Stimulated activated naive CD8-positive, alpha-beta T cell treated with anti-CD3 and anti-CD28 coated beads, Interleukin-15, Interleukin-2, amounts not matched to agents 100 U/mL and 50 U/mL, for 24 hours (primary cell): ENCODE measurements around the gene ABHD3.
A peak's percentile ranks its signal among the peaks of the same experiment; 100 is the strongest.
"Not testable (repeated sequence)": the region's sequence is repeated elsewhere in the genome, so short reads cannot be mapped to it uniquely, and the experiment has no call there.

Source experiments
- ATAC-seq: fragments of 150-1000 bp; cut with Tn5 transposase; one replicate; pipeline ENCODE4 v1.10.0; 2021
- DNase-seq: peaks from one replicate; pipeline ENCODE4 v3.0.0; 2021

Gene ABHD3, protein sequence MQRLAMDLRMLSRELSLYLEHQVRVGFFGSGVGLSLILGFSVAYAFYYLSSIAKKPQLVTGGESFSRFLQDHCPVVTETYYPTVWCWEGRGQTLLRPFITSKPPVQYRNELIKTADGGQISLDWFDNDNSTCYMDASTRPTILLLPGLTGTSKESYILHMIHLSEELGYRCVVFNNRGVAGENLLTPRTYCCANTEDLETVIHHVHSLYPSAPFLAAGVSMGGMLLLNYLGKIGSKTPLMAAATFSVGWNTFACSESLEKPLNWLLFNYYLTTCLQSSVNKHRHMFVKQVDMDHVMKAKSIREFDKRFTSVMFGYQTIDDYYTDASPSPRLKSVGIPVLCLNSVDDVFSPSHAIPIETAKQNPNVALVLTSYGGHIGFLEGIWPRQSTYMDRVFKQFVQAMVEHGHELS

DNA sequence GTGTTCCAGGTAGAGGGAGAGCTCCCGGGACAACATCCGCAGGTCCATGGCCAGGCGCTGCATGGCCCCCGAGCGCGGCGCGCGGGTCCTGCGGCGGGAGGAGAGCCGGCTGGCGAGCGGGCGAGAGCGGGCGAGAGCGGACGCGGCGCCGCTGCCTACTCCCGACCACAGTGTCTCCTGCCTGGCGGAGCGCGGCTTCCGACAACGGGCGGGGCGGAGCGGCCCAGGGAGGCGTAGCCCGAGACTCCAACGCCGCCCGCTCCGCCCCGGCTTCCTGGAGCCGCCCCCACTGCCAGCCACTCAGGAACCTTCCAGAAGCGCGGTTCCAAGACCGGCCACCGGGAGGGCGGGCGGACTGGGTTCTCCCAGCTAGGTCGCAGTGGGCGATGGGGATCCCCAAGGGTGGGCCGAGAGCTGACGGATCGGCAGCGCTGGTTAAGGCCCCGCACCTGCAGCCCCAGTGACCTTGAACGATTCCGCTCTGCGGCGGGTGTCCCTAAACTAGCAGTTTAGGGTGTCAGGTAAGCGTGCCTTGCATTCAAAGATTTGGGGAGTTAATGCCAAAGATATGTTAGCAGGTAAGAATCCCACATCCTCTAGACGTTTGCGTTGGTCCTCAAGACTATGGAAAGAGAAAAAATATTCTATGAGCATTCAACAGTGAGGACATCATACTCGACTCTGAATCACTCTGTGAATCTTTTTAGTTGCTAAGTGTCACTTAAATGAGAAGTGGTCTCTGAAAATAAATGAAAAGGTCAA, at the start of gene ABHD3:
Gene ABHD3, minus strand, starts transcription at position 172 of the 762 bp plus-strand sequence. Its CDS starts 109 bp downstream, at position 63.
- peak; percentile 98 for ATAC-seq
- DNase-seq, result peak; percentile 92

- DNase-seq (no peak), ATAC-seq (no peak)
Measured at GRCh38 chr18:21747764-21748693, 43.5 kb upstream of the ABHD3 start.

DNA sequence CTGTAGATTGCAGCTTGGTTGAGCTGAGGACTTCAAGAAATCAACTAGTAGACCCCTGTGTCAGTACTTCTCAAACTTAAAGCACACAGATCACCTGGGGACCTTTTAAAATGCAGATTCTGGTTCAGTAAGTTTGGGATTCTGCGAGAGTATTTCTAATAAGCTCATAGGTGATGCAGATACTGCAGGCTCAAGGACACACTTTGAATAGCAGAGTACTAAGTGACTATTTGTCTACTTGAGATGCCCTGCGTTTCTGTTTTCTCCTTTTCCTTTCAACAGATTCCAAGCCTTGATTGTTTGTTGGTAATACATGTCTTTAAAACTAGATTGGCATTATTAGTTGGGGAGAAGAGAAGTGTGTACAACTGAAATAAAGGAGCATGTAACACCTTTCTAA, 42.7 kb upstream of the ABHD3 start:
- DNase-seq, result no peak
- no peak for ATAC-seq

DNA sequence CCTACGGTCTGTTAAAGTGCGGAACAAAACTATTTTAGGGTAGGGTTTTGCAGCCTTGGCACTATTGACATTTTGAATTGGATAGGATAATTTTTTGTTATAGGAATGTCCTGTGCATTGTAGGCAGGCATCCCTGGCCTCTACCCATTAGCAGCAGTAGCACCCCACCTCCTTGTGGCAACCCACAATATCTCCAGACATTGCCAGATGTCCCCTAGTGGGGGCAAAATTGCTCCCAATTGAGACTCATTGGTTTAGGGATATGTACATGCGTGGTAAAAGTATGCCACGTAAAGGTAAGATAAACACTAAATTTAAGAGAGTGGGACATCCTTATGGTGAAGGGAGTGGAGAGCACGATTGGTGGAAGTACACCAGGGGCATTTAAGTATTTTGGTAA, 40.7 kb upstream of the ABHD3 start:
- ATAC-seq (no peak), DNase-seq (no peak)

GRCh38 chr18:21743166-21743832, 38.7 kb upstream of the ABHD3 start:
- DNase-seq, result no peak
- no peak for ATAC-seq

DNA sequence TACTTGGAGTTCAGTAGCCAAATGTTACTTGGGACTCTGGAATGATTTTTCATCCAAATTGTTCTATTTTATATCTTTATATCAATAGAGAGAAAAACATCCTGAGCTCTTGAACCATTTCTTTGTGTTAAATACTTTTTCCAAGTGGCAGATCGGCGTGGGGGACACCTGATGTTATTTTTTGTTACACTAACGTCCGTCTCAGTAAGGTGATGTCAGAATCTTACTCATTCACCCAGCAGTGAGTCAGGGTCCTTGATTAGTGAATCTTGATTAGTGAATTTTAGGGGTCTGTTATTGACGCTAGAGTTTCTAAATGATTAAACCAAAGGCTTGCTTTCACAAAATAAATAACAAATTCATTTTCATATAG, 37.7 kb upstream of the ABHD3 start:
- DNase-seq, result no peak
- no peak for ATAC-seq

- DNase-seq (peak; percentile 45), ATAC-seq (peak; percentile 6)
Measured at GRCh38 chr18:21741562-21742314, 37.2 kb upstream of the ABHD3 start.

- ATAC-seq, result no peak
- DNase-seq, result no peak
Measured at GRCh38 chr18:21741312-21741561, 36.7 kb upstream of the ABHD3 start.

- ATAC-seq (peak; percentile 99), DNase-seq (peak; percentile 99)
Measured at GRCh38 chr18:21740538-21741311, 36.2 kb upstream of the ABHD3 start, which contains the start of gene MIB1. MIB1 (plus strand) TSS chr18:21740792; CDS start chr18:21741584, 792 bp downstream.

DNA sequence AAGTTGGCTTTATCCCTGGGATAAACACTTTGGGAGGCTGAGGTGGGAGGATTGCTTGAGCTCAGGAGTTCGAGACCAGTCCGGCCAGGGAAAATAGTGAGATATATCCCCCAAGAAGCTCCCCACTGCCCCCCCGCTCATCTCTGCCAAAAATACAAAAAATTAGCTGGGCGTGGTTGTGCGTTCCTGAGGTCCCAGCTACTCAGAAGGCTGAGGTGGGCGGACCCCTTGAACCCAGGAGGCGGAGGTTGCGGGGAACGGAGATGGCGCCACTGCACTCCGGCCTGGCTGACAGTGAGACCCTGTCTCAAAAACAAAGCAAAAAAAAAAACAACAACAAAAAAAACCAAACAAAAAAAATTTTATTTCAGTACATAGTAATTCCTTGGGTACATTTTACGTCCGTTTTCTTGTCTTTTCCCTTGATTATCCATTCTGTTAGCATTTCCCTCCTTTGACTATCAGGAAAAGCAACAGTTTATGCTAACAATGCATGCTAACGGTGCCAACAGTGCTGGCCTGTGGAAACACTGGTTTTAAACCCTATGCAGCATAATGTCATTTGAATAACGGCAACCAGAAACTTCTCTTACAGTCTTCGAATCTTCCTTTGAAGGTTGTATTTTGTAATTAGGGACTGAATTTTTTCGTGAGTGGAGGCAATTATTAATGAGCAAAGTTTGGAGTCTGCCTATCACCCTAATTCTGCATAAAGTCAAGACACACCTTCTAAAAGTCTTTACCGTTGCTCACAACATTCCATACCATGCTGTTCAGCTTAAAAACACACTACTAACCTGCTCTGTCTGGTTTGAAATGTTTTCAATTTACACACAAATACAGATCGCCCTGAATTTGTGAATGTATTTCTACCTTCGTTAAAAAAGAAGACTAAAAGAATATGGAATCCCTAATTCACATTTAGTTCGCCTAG, 35.3 kb upstream of the ABHD3 start:
- DNase-seq (no peak), ATAC-seq (peak; percentile 1)

GRCh38 chr18:21736926-21737325, 32.4 kb upstream of the ABHD3 start:
- DNase-seq, ATAC-seq: not testable (repeated sequence)

DNA sequence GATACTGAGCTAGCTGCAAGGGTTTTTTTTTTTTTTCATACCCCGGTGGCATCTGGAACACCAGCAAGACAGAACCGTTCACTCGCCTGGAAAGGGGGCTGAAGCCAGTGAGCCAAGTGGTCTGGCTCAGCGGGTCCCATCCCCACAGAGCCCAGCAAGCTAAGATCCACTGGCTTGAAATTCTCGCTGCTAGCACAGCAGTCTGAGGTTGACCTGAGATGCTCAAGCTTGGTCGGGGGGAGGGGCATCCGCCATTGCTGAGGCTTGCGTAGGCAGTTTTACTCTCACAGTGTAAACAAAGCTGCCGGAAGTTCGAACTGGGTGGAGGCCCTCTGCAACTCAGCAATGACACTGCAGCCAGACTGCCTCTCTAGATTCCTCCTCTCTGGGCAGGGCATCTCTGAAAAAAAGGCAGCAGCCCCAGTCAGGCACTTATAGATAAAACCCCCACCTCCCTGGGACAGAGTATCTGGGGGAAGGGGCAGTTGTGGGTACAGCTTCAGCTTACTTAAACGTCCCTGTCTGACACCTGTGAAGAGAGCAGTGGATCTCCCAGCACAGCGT, 31.0 kb upstream of the ABHD3 start:
- DNase-seq (no peak), ATAC-seq (no peak)

DNA sequence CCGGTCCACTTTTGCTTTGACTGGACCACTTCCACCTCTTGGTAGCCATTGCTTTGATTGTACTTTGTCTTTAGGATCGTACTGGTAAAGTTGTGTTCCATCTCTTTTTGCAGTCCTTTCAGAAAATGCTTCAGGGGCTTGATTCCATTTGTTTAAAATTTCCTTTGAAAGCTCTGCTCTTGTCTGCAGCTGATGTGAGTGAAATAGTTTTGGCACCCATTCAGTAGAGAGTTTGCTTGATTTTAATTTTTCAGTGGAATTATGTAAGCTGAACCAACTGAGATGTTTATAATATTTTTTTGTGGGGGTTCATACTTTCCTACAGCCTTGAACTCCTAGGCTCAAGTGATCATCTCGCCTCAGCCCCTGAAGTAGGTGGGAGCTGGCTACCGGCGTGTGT, 28.4 kb upstream of the ABHD3 start:
- no peak for ATAC-seq
- no peak for DNase-seq

- no peak for DNase-seq
- no peak for ATAC-seq
Measured at GRCh38 chr18:21727702-21728101, 23.1 kb upstream of the ABHD3 start.

DNA sequence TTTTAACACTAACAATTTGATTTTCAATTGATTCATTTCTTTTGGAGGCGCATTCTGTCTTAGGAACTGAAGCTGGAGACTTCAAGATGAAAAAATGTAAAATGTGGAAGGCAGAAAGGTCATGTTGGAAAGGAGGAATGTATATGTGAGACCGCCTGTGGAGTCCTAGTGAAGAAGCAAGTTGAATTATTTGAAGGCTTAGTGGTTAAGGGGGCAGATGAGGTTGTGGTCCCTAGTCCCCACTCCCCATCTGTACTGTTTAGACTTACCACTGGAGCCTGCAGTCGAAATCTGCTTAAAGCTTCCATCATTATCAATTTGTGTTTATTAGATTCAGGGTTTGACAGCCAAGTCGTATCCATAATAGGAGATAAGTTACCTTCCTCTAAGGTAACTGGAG, 20.6 kb upstream of the ABHD3 start:
- ATAC-seq (no peak), DNase-seq (no peak)

DNA sequence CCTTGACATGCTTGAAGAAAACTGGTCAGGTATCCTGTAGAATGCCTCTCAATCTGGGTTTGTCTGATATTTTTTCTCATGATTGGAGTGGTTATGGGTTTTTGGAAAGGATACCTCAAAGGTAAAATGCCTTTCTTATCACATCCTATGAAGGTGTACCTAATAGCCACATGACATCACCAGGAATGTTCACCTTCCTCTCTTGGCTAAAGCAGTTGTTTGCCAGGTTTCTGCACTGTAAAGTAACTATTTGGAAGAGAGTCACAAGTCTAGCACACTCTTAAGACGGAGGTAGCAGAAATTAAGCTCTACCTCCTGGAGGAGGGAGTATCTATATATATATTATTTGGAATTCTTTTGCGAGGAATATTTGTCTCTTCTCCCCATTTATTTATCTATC, 18.1 kb upstream of the ABHD3 start:
- no peak for ATAC-seq
- no peak for DNase-seq

- DNase-seq, result no peak
- no peak for ATAC-seq
Measured at GRCh38 chr18:21714474-21714873, 9.9 kb upstream of the ABHD3 start.

DNA sequence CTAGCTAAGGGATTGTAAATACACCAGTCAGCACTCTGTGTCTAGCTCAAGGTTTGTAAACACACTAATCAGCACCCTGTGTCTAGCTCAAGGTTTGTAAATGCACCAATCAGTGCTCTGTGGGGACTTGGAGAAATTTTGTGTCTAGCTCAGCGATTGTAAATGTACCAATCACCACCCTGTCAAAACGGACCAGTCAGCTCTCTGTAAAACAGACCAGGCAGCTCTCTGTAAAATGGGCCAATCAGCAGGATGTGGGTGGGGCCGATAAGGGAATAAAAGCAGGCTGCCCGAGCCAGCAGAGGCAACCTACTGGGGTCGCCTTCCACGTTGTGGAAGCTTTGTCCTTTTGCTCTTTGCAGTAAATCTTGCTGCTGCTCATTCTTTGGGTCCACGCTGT, 2.6 kb upstream of the ABHD3 start:
- ATAC-seq, DNase-seq: not testable (repeated sequence)

GRCh38 chr18:21706386-21706865, 1.9 kb upstream of the ABHD3 start:
- ATAC-seq (no peak), DNase-seq (no peak)
